Measurements from ENCODE around the gene TRERF1. TPM values are rescaled to one million over a fixed set of nuclear protein-coding genes. Genes with fewer than 3 reads are reported as not detected.
A peak's percentile ranks its signal among the peaks of the same experiment; 100 is the strongest.

The TRERF1 gene
- total RNA-seq, 1 donor from 2014 or later: 47.9 TPM

- H3K27me3 Mint-ChIP-seq (ENCODE audit: insufficient read depth): no peaks in the 10 kb centered on the region
- intact Hi-C loops (cut with micrococcal nuclease): loop anchor here (5.0 kb wide), 2 partner anchors 192 to 272 kb away; partner anchors contain the start of gene TRERF1
- H3K27ac Mint-ChIP-seq: peak overlapping the region; percentile 73
Observed at GRCh38 chr6:42260396-42260888, 191.3 kb downstream of the TRERF1 start.

GRCh38 chr6:42259841-42260395 is 191.8 kb downstream of the TRERF1 start:
- Mint-ChIP-seq H3K9me3 (no peaks in the 10 kb centered on the region), H3K27me3 (ENCODE audit: insufficient read depth) (no peaks in the 10 kb centered on the region), H3K27ac (no peak overlapping the region), H3K4me3 (no peak overlapping the region), H3K4me1 (ENCODE audit: low read depth) (peaks cover 14% of the 10 kb centered on the region), H3K36me3 (ENCODE audit: low read depth) (peaks cover 44% of the 10 kb centered on the region)
- no peak for DNase-seq (ENCODE audit: low spot score)
- intact Hi-C loops (cut with micrococcal nuclease): loop anchor here (5.0 kb wide), 2 partner anchors 192 to 272 kb away; partner anchors contain the start of gene TRERF1

More at GRCh38 chr6:42260396-42260888, 191.3 kb downstream of the TRERF1 start:
- peaks cover 42% of the 10 kb centered on the region for H3K36me3 Mint-ChIP-seq (ENCODE audit: low read depth)
- no peak overlapping the region for H3K4me3 Mint-ChIP-seq
- no peak for DNase-seq (ENCODE audit: low spot score)
- H3K9me3 Mint-ChIP-seq: no peaks in the 10 kb centered on the region
- H3K4me1 Mint-ChIP-seq (ENCODE audit: low read depth): peaks cover 14% of the 10 kb centered on the region

GRCh38 chr6:42259286-42259685 is 192.4 kb downstream of the TRERF1 start:
- no peak for DNase-seq (ENCODE audit: low spot score)
- intact Hi-C loops (cut with micrococcal nuclease): no loop called here
- Mint-ChIP-seq H3K27me3 (ENCODE audit: insufficient read depth) (no peaks in the 10 kb centered on the region), H3K36me3 (ENCODE audit: low read depth) (peaks cover 49% of the 10 kb centered on the region), H3K27ac (no peak overlapping the region), H3K4me1 (ENCODE audit: low read depth) (peaks cover 14% of the 10 kb centered on the region), H3K9me3 (no peaks in the 10 kb centered on the region), H3K4me3 (no peak overlapping the region)

GRCh38 chr6:42257614-42258013 is 194.1 kb downstream of the TRERF1 start:
- no peaks in the 10 kb centered on the region for H3K9me3 Mint-ChIP-seq
- no peak for DNase-seq (ENCODE audit: low spot score)
- no peak overlapping the region for H3K4me3 Mint-ChIP-seq
- no peaks in the 10 kb centered on the region for H3K27me3 Mint-ChIP-seq (ENCODE audit: insufficient read depth)
- H3K36me3 Mint-ChIP-seq (ENCODE audit: low read depth): peaks cover 54% of the 10 kb centered on the region
- peaks cover 14% of the 10 kb centered on the region for H3K4me1 Mint-ChIP-seq (ENCODE audit: low read depth)
- H3K27ac Mint-ChIP-seq: no peak overlapping the region
- intact Hi-C loops (cut with micrococcal nuclease): no loop called here

- Mint-ChIP-seq H3K27me3 (ENCODE audit: insufficient read depth) (no peaks in the 10 kb centered on the region), H3K36me3 (ENCODE audit: low read depth) (peaks cover 55% of the 10 kb centered on the region), H3K27ac (no peak overlapping the region), H3K4me1 (ENCODE audit: low read depth) (peaks cover 12% of the 10 kb centered on the region), H3K9me3 (no peaks in the 10 kb centered on the region), H3K4me3 (no peak overlapping the region)
- intact Hi-C loops (cut with micrococcal nuclease): no loop called here
- no peak for DNase-seq (ENCODE audit: low spot score)
Observed at GRCh38 chr6:42257063-42257462, 194.7 kb downstream of the TRERF1 start.

- Mint-ChIP-seq H3K36me3 (ENCODE audit: low read depth) (peaks cover 56% of the 10 kb centered on the region), H3K4me3 (no peak overlapping the region), H3K27ac (no peak overlapping the region), H3K9me3 (no peaks in the 10 kb centered on the region), H3K27me3 (ENCODE audit: insufficient read depth) (no peaks in the 10 kb centered on the region), H3K4me1 (ENCODE audit: low read depth) (no peaks in the 10 kb centered on the region)
- intact Hi-C loops (cut with micrococcal nuclease): no loop called here
- no peak for DNase-seq (ENCODE audit: low spot score)
Observed at GRCh38 chr6:42255050-42255449, 196.7 kb downstream of the TRERF1 start.

GRCh38 chr6:42254505-42254904 is 197.2 kb downstream of the TRERF1 start:
- Mint-ChIP-seq H3K4me1 (ENCODE audit: low read depth) (no peaks in the 10 kb centered on the region), H3K4me3 (no peak overlapping the region), H3K27ac (no peak overlapping the region), H3K9me3 (no peaks in the 10 kb centered on the region), H3K27me3 (ENCODE audit: insufficient read depth) (no peaks in the 10 kb centered on the region), H3K36me3 (ENCODE audit: low read depth) (peaks cover 60% of the 10 kb centered on the region)
- no peak for DNase-seq (ENCODE audit: low spot score)
- intact Hi-C loops (cut with micrococcal nuclease): no loop called here

- no peak for DNase-seq (ENCODE audit: low spot score)
- Mint-ChIP-seq H3K27me3 (ENCODE audit: insufficient read depth) (no peaks in the 10 kb centered on the region), H3K9me3 (no peaks in the 10 kb centered on the region), H3K27ac (no peak overlapping the region), H3K4me3 (no peak overlapping the region), H3K4me1 (ENCODE audit: low read depth) (no peaks in the 10 kb centered on the region), H3K36me3 (ENCODE audit: low read depth) (peaks cover 57% of the 10 kb centered on the region)
- intact Hi-C loops (cut with micrococcal nuclease): no loop called here
Observed at GRCh38 chr6:42251911-42252637, 199.7 kb downstream of the TRERF1 start.

- no peak for DNase-seq (ENCODE audit: low spot score)
- intact Hi-C loops (cut with micrococcal nuclease): no loop called here
- no peaks in the 10 kb centered on the region for H3K27me3 Mint-ChIP-seq (ENCODE audit: insufficient read depth)
- no peak overlapping the region for H3K4me3 Mint-ChIP-seq
- H3K9me3 Mint-ChIP-seq: no peaks in the 10 kb centered on the region
- H3K27ac Mint-ChIP-seq: no peak overlapping the region
- peaks cover 52% of the 10 kb centered on the region for H3K36me3 Mint-ChIP-seq (ENCODE audit: low read depth)
- H3K4me1 Mint-ChIP-seq (ENCODE audit: low read depth): no peaks in the 10 kb centered on the region
Observed at GRCh38 chr6:42251500-42251899, 200.2 kb downstream of the TRERF1 start.

- H3K27ac Mint-ChIP-seq: no peak overlapping the region
- intact Hi-C loops (cut with micrococcal nuclease): no loop called here
- peaks cover 50% of the 10 kb centered on the region for H3K36me3 Mint-ChIP-seq (ENCODE audit: low read depth)
- H3K4me3 Mint-ChIP-seq: no peak overlapping the region
- no peak for DNase-seq (ENCODE audit: low spot score)
- no peaks in the 10 kb centered on the region for H3K9me3 Mint-ChIP-seq
- H3K27me3 Mint-ChIP-seq (ENCODE audit: insufficient read depth): no peaks in the 10 kb centered on the region
- no peaks in the 10 kb centered on the region for H3K4me1 Mint-ChIP-seq (ENCODE audit: low read depth)
Observed at GRCh38 chr6:42250274-42250931, 201.3 kb downstream of the TRERF1 start.

- Mint-ChIP-seq H3K27me3 (ENCODE audit: insufficient read depth) (no peaks in the 10 kb centered on the region), H3K9me3 (no peaks in the 10 kb centered on the region), H3K27ac (no peak overlapping the region), H3K4me3 (no peak overlapping the region), H3K36me3 (ENCODE audit: low read depth) (peaks cover 51% of the 10 kb centered on the region), H3K4me1 (ENCODE audit: low read depth) (no peaks in the 10 kb centered on the region)
- no peak for DNase-seq (ENCODE audit: low spot score)
- intact Hi-C loops (cut with micrococcal nuclease): no loop called here
Observed at GRCh38 chr6:42249279-42249678, 202.4 kb downstream of the TRERF1 start.

GRCh38 chr6:42243046-42243445 is 208.7 kb downstream of the TRERF1 start:
- no peak overlapping the region for H3K27ac Mint-ChIP-seq
- no peak for DNase-seq (ENCODE audit: low spot score)
- no peaks in the 10 kb centered on the region for H3K9me3 Mint-ChIP-seq
- H3K4me1 Mint-ChIP-seq (ENCODE audit: low read depth): no peaks in the 10 kb centered on the region
- H3K36me3 Mint-ChIP-seq (ENCODE audit: low read depth): peaks cover 38% of the 10 kb centered on the region
- no peak overlapping the region for H3K4me3 Mint-ChIP-seq
- no peaks in the 10 kb centered on the region for H3K27me3 Mint-ChIP-seq (ENCODE audit: insufficient read depth)
- intact Hi-C loops (cut with micrococcal nuclease): no loop called here

- Mint-ChIP-seq H3K9me3 (no peaks in the 10 kb centered on the region), H3K27ac (no peak overlapping the region), H3K4me3 (no peak overlapping the region)
Observed at GRCh38 chr6:42241915-42242314, 209.8 kb downstream of the TRERF1 start.

More at GRCh38 chr6:42241915-42242314, 209.8 kb downstream of the TRERF1 start:
- intact Hi-C loops (cut with micrococcal nuclease): no loop called here
- Mint-ChIP-seq H3K4me1 (ENCODE audit: low read depth) (no peaks in the 10 kb centered on the region), H3K27me3 (ENCODE audit: insufficient read depth) (no peaks in the 10 kb centered on the region), H3K36me3 (ENCODE audit: low read depth) (peaks cover 40% of the 10 kb centered on the region)
- no peak for DNase-seq (ENCODE audit: low spot score)

All from activated T-helper 1 cell treated with anti-CD3 and anti-CD28 coated beads, Interleukin-12 subunit alpha, Interleukin-12 subunit beta, Interleukin-2, Interleukin-4 antibody, amounts not matched to agents 30 ng/mL and 10 ng/mL and 1 ng/mL, durations not matched to agents 14 hours and 24 hours and 36 hours (primary cell).